OCI-M2 (cell line): ENCODE data around the gene CLEC1A.

ENCODE experiments used
- DNase-seq: peaks from one replicate; lab custom pipeline; 2025; ENCODE audit not compliant: unreplicated experiment; lab: John Stamatoyannopoulos, UW

Gene CLEC1A

GRCh38 chr12:10098791-10099190 is at the start of gene CLEC1A:
CLEC1A (minus strand) TSS chr12:10098985; CDS start chr12:10098922, 63 bp downstream.
- no peak for DNase-seq

DNA sequence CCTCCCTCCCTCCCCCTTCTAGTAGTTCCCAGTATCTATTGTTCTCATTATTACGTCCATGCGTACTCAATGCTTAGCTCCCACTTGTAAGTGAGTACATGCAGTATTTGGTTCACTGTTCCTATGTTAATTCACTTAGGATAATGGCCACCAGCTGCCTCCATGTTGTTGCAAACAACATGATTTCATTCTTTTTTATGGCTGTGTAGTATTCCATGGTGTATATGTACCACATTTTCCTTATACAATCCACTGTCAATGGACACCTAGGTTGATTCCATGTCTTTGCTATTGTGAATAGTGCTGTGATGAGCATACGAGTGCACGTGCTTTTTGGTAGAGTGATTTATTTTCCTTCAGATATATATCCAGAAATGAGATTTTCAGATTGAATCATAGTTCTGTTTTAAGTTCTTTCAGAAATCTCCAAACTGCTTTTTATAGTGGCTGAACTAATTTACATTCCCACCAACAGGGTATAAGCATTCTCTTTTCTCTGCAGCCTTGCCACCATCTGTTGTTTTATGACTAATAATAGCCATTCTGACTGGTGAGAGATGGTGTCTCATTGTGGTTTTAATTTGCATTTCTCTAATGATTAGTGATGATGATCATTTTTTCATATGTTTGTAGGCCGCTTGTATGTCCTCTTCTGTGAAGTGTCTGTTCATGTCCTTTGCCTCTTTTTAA is 49.1 kb upstream of the CLEC1A start:
- no peak for DNase-seq

DNA sequence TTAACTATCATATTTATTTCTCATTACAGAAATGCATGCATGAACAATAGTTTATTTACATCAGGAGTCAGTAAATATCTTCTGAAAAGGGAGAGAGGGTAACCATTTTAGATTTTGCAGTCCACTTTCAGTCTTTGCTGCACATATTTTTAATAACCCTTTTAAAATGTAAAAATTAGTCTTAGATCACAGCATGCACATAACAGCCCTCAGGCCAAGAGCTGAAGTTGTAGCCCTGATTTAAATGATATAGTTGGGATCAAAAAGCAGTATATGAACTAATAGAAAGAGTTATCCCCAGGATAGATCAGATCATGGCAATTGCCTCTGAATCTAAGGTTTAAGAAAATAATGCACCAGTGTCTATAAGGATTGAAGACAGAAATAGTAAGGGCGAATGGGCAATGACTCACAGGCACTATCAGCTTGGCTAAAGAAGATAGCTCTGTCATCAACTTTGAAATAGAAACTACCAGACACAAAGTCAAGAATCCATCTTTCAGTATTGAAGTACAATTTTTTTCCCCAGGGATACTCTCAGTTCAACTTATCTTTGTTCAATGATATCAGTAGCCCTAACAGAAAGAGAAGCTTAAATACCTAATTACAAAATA is 44.3 kb upstream of the CLEC1A start:
- no peak for DNase-seq

- DNase-seq: no peak
Measured at GRCh38 chr12:10140001-10140400, 41.2 kb upstream of the CLEC1A start.

DNA sequence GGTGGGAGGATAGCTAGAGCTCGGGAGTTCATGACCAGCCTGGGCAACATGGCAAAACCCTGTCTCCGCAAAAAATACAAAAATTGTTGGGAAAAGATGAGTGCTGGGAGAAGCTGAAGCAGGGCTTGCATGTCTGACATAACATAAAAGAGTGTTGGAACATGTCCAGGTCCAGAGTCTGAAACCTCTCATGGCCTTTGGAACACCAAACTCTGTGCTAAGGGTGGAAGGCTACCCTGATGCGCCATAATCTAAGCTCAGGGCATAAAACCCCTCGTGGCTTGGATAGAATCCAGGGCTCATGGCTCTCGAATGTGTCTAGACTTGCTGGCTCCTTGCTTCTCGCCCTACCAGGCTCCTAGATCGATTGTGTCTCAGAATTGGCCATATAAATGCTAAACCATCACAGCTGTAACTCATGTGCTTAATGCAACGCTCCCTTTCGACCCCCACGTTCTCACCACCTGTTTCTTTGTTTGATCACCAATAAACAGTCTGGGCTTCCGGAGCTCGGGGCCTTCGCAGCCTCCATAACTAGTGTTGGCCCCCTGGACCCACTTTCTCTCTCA is 37.9 kb upstream of the CLEC1A start:
- DNase-seq: no peak

- DNase-seq: no peak
Measured at GRCh38 chr12:10135126-10135525, 36.3 kb upstream of the CLEC1A start.

- DNase-seq: no peak
Measured at GRCh38 chr12:10132850-10133370, 34.1 kb upstream of the CLEC1A start.

GRCh38 chr12:10131111-10131690 is 32.4 kb upstream of the CLEC1A start:
- no peak for DNase-seq

GRCh38 chr12:10130042-10130441 is 31.3 kb upstream of the CLEC1A start, which contains the start of gene CLEC7A:
CLEC7A (minus strand) TSS chr12:10130199; CDS start chr12:10130082, 117 bp downstream.
- no peak for DNase-seq

DNA sequence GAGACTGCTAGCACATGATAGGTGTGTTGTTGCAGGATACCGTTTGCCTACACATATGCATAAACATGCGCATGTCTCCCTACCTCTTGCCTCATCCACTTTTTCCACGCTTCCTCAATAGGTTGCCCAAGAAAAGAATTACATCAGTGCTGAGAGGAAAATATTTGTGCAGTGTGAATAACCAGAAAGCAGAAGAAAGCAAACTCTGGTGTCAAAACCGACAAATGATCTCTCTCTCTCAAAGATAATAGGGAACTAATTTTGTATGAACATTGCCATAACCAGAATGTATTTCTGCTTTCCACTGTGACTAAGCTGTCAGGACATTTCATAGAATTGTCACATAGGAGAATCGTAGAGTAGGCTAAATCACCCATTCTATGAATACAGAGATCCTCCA is 29.9 kb upstream of the CLEC1A start:
- no peak for DNase-seq

GRCh38 chr12:10126413-10126812 is 27.6 kb upstream of the CLEC1A start:
- DNase-seq: no peak

DNA sequence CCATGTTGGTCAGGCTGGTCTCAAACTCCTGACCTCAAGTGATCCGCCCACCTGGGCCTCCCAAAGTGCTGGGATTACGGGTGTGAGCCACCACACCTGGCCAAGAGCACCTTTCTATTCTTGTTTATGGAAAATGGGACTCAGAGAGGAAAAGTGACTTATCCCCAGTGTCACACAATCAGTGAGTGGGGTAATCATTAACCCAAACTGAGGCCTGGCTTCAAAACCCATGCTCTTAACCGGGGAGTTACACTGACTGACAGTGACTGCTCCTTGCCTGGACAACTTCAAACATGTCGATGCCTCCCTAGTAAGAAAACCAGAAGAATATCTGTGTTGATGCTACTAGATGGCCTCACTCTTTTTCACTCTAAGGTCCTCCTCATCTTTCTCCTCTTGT is 23.9 kb upstream of the CLEC1A start:
- no peak for DNase-seq

DNA sequence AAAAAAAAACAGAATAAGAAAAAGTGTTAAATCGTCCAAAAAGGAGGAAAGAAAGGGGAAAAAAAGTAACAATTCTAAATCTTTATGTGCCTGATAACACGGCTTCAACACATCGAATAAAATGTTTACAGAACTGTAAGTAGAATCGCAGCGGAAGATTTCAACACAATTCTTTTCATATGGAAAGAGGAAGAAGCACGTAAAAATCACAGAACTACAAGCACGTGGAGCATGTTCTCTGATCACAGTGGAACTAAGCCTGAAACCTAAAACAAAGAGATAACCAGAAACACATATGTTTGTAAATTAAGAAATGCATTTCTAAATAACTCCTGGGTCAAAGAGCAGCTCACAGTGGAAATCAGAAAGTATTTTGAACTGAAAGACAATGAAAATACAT is 22.5 kb upstream of the CLEC1A start:
- DNase-seq: no peak

DNA sequence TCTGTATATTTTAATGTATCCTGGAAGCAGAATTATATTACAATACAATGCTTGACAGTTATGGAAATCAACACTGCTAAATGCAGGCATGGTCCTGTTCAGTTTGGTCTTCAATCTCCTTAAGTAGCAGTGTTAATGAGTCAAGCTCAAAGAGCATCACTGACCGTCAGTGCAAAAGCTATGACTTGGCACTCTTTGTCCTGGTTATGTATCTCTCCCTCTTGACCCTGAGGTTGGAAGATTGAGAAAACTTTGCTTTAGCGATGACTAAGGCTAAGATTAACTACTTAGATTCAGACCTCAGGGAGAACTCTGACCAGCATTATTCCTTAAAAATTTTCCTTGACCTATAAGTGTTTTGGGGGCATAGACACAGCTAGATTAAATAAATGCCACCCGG is 20.3 kb upstream of the CLEC1A start:
- no peak for DNase-seq

- DNase-seq: no peak
Measured at GRCh38 chr12:10115890-10116289, 17.1 kb upstream of the CLEC1A start.

GRCh38 chr12:10115311-10115710 is 16.5 kb upstream of the CLEC1A start:
- DNase-seq: no peak

- DNase-seq: no peak
Measured at GRCh38 chr12:10113920-10114319, 15.1 kb upstream of the CLEC1A start.

- no peak for DNase-seq
Measured at GRCh38 chr12:10113075-10113474, 14.3 kb upstream of the CLEC1A start.

GRCh38 chr12:10111451-10111850 is 12.7 kb upstream of the CLEC1A start:
- no peak for DNase-seq

- no peak for DNase-seq
Measured at GRCh38 chr12:10110256-10110844, 11.6 kb upstream of the CLEC1A start.

- no peak for DNase-seq
Measured at GRCh38 chr12:10102322-10102721, 3.5 kb upstream of the CLEC1A start.
